HG02840 (cell line): ENCODE measurements around the gene RGL3.
"Not testable (repeated sequence)": the region's sequence is repeated elsewhere in the genome, so short reads cannot be mapped to it uniquely, and the experiment has no call there.

Experiments
- ATAC-seq: cut with Tn5 transposase; IDR thresholded peaks from one replicate; pipeline ENCODE4 v1.9.1; 2021; ENCODE audit warnings: mild to moderate bottlenecking, moderate library complexity, moderate number of reproducible peaks; ENCODE audit not compliant: unreplicated experiment, low FRiP score

The RGL3 gene

GRCh38 chr19:11384778-11385129 is 34.4 kb downstream of the RGL3 start:
- ATAC-seq, result no peak

GRCh38 chr19:11383706-11384048 is 35.4 kb downstream of the RGL3 start:
- no peak for ATAC-seq

GRCh38 chr19:11382898-11383705 is 36.0 kb downstream of the RGL3 start:
- no peak for ATAC-seq

- peak; percentile 73 for ATAC-seq
These were observed 38.2 kb downstream of the RGL3 start for GRCh38 chr19:11380653-11381537.

GRCh38 chr19:11379857-11380350 is 39.2 kb downstream of the RGL3 start:
- ATAC-seq, result no peak

GRCh38 chr19:11379269-11379845 is 39.8 kb downstream of the RGL3 start:
- ATAC-seq, result not testable (repeated sequence)

GRCh38 chr19:11378319-11379189 is 40.6 kb downstream of the RGL3 start:
- no peak for ATAC-seq

GRCh38 chr19:11377756-11378155 is 41.4 kb downstream of the RGL3 start:
- no peak for ATAC-seq

- no peak for ATAC-seq
These were observed 41.9 kb downstream of the RGL3 start for GRCh38 chr19:11377237-11377636.

GRCh38 chr19:11375143-11375948 is 43.8 kb downstream of the RGL3 start:
- no peak for ATAC-seq

GRCh38 chr19:11374433-11375142 is 44.5 kb downstream of the RGL3 start, which contains the start of gene SWSAP1:
Gene SWSAP1, plus strand, starts transcription at chr19:11374666. Its CDS starts 15 bp downstream, at chr19:11374681.
- peak; percentile 86 for ATAC-seq

- no peak for ATAC-seq
These were observed 45.2 kb downstream of the RGL3 start for GRCh38 chr19:11373885-11374432.

GRCh38 chr19:11373166-11373884 is 45.8 kb downstream of the RGL3 start:
- ATAC-seq, result no peak

GRCh38 chr19:11370744-11371143 is 48.4 kb downstream of the RGL3 start:
- ATAC-seq, result no peak

- ATAC-seq, result no peak
These were observed 51.6 kb downstream of the RGL3 start for GRCh38 chr19:11367528-11367927.

GRCh38 chr19:11365557-11366117 is 53.5 kb downstream of the RGL3 start:
- no peak for ATAC-seq

- no peak for ATAC-seq
These were observed 54.2 kb downstream of the RGL3 start for GRCh38 chr19:11364935-11365334.
